ENCODE data around the gene FAIM. TPM values are rescaled to one million over a fixed set of nuclear protein-coding genes. Genes with fewer than 3 reads are reported as not detected.

FAIM gene
- polyA plus RNA-seq, 1 of the 3 experiments (the other 2 are of a cell fraction) = 3.0 TPM

GRCh38 chr3:138682648-138683047 is 74.1 kb downstream of the FAIM start:
- Histone ChIP-seq H3K79me2 (ENCODE audit: insufficient read depth) (no peaks in the 10 kb centered on the region), H3K4me2 (no peak overlapping the region), H4K20me1 (ENCODE audit: insufficient read depth) (no peaks in the 10 kb centered on the region), H3K9me3 (no peaks in the 10 kb centered on the region), H2AFZ (ENCODE audit: low read depth) (no peak overlapping the region), H3F3A (replicated peaks; ENCODE audit: insufficient read depth) (peaks cover 9% of the 10 kb centered on the region), H3K9me2 (no peaks in the 10 kb centered on the region), H3K27ac (ENCODE audit: low read depth in 2 of 2, low read length in 1 of 2) (no peak overlapping the region), H3K4me1 (ENCODE audit: control insufficient read depth in 1 of 2, insufficient read depth in 2 of 2, low read depth in 1 of 2, low read length in 1 of 2) (peaks cover 0 to 5% of the 10 kb centered on the region in 2 experiments; a peak in 1 of 4 replicates), H3K36me3 (replicated peaks in 1 of 2; ENCODE audit: control insufficient read depth in 1 of 2, insufficient read depth in 2 of 2, low read length in 1 of 2) (peaks cover 0 to 3% of the 10 kb centered on the region in 2 experiments), H3K27me3 (ENCODE audit: insufficient read depth) (no peaks in the 10 kb centered on the region), H3K9ac (no peak overlapping the region), H3K4me3 (ENCODE audit: low read depth in 2 of 2, low read length in 1 of 2) (no peak overlapping the region)
- CTCF ChIA-PET = no interaction called here
- TF ChIP-seq TCF12 (IDR thresholded peaks at IDR 0.05) (no peak), RFX5 (IDR thresholded peaks at IDR 0.05; ENCODE audit: low read length) (no peak), ZBTB33 (IDR thresholded peaks at IDR 0.05; ENCODE audit: borderline replicate concordance, low read depth) (no peak), FOXJ3 (CRISPR knock-in tag; IDR thresholded peaks at IDR 0.05) (no peak), SMC3 (IDR thresholded peaks at IDR 0.05; ENCODE audit: low read depth, low read length) (no peak)
- DNase-seq = no peak
- POLR2A ChIA-PET = no interaction called here

Other genes starting within 250 kb of the FAIM start
- gene ESYT3, start 174.2 kb upstream of the FAIM start, polyA plus RNA-seq (2012; rRNA removed) = 0.24 and 0.33 TPM in 2 replicates
- 3.7 and 4.0 TPM in 2 replicates for gene CEP70, start 14.5 kb upstream of the FAIM start, polyA plus RNA-seq (2012; rRNA removed)
- gene PIK3CB, start 226.2 kb downstream of the FAIM start, polyA plus RNA-seq (2012; rRNA removed) = 6.8 and 6.9 TPM in 2 replicates

Data from SK-N-SH (cell line).